ENCODE results near the gene ELOVL5.
"Not testable (repeated sequence)": the region's sequence is repeated elsewhere in the genome, so short reads cannot be mapped to it uniquely, and the experiment has no call there.

The ELOVL5 gene

DNA sequence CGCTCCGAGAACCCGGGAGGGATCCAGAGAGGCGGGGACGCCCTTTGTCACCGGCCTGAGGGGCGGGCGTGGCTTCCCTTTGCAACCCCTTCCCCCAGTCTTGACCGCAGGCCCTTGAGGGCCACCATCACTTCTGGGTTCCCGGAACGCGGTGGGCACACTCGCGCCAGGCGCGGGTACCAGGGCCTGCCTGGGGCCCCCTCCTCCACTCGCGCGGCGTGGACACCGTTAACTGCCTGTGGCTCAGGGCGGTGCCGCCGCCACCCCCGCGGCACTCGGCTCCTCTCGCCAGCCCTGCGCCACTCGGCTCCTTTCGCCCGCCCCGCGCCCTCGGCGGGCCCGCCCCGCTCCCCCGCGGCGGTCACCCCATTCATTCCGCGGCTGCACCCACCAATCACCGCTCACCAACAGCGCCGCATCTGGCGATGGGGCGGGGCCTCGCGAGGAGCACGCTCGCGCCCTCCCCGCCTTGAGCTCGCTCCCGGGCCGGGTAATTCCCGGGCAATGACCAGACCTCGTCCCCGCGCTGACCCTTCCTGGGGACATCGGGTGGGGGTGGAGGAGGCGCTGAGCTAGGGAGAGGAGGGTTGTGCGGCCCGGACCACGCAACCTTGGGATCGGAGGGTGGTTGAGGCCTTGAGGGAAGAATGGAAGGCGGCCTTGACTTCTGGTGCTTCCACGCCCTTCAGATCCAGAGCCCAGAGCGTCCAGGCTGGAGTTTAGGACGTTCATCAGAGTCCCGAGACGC lies 10.5 kb upstream of the ELOVL5 start:
- DNase-seq (ENCODE audit: low read depth in 2 of 2), result peak; percentile 82 to 90

DNA sequence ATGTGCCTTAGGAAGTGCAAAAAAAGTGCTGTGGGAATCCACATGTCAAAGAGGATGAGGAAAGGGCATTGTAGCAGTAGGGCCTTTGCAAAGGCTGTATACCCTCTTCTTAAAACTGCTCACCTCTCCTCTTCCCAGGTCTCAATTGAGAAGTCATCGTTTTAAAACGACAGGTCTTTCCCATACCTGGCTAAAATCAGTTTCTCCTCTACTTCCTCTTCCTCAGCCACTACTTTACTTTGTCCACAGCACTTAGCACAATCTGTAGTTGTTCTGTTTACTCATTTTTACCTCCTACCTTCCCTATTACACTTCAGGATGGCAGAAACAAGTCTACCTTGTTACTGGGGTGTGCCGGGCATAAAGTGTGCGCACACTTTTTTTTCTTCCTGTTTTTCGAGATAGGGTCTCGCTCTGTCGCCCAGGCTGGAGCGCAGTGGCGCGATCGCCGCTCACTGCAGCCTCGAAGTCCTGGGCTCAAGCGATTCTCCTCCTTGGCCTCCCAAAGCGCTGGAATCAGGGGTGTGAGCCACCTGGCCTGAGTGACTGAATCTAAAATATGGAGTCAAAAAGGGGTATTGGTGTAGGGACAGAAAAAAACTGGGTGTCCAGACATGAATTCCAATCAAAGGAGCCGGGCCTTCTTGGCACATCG lies 9.8 kb upstream of the ELOVL5 start:
- peak in 1 of 2 donors; percentile 5 for DNase-seq (ENCODE audit: low read depth in 2 of 2)

DNA sequence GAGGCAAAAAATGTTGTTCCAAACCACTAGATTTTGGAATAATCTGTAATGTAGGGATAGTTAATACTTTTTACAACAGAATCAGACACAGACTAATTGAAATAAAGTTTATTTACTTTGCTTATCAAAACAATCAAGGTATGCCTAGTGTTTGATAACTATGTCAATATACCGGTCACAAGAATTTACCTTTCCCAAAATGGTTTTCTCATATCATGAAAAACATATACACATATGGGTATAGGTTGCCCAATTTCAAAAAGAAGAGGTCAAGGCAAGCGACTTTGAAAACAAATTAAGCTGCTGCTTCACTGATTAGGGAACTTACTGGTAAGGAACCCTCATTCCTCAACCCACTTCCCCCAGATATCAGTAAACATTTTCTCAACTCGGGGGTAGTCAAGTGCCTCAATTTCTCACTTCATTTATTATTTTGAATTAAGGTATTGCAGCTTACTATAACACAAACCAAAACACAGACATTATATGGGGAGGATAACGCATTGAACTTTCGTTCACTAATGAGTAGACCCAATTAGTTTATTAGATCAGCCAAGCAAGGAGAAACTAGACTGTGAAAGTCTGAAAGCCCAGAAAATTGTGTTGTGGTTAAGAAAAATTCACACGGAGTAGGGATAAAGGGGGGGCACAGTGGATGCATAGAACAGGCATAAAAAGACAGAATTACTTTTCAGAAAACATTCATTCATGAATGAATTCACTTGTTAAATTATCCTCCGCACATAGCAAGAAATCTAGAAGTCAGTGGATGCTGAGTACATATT lies 9.0 kb upstream of the ELOVL5 start:
- DNase-seq (ENCODE audit: low read depth in 2 of 2), result no peak

DNA sequence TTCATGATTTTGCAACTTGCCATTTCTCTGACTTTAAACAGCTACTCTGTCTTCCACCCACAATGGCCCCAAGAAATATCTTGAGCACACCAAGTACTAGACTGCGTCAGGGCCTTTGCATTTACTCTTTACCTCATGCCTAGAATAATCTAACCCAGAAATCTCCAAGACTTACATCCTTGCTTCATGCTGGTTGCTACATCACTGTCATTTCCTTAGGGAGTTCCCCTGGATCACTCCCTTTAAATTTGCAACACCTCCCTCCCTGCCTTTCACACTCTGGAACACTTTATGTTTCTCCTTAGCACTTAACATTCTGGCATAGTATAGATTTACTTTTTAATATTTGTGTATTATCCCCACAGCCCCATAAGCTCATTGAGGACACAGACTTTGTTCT lies 4.9 kb upstream of the ELOVL5 start:
- DNase-seq (ENCODE audit: low read depth in 2 of 2), result no peak

DNA sequence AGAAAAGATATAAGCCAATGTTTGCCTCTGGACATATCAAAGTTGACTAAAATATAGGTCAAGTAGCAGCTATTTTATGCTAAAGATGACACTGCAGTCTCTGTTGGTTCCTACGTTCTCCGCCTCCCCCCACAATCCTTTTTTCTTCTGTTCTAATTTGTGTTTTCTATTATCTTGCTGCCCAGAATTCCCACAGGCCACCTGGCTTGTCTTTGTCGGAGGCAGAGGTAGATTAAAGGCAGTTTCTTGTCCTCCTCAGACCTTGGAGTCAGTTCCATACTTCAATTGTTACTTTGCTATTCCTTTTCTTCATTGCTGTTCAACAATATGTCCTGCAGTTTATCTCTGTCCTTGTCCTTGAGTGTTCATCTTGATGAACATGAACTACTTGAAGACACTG lies 3.6 kb upstream of the ELOVL5 start:
- no peak for DNase-seq (ENCODE audit: low read depth in 2 of 2)

DNA sequence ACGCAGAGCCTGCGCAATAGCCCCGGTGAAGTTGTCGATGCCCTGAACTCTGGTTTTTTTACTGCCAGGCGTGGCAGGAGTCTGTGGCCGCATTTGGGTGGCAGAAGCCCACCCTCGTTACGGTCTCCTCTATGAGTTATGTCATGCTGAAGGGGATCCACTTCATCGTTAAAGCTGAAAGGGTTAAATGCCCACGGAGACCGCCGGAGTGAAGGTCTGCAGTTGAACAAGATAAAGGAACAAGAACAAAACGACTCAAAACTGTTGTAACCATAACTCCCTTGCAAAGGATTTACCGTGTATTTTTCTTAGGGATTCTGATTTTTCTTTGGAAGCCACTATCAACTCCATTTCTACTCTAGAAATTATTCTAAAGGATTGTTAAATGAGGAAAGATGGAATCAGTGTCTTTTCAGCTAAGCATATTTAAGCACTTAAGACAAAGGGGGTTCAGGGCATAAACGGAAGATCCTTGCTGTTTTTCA lies 501 bp upstream of the ELOVL5 start:
- no peak for DNase-seq (ENCODE audit: low read depth in 2 of 2)

DNA sequence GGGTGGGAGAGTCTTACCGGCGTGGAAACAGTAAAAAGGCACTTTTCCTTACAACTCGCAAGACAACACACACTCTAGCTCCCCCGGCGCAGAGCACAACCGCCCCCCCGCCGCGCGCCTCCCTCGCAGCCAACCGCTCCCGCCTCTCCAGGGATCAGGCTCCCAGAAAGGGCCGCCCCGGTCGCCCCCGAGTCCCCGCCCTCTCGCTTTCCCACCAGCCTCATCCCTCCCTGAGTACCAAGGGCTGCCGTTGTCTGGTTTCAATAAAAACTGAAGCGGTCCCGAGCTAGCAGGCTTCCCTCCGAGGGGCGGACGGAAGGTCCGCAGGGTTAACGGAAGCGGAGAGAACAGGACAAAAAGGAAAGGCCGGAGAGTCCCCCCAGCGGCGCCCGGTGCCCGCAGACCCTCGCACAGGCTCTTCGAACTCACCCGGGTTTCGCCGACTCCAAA lies 804 bp downstream of the ELOVL5 start:
- peak; percentile 34 to 52 for DNase-seq (ENCODE audit: low read depth in 2 of 2)

DNA sequence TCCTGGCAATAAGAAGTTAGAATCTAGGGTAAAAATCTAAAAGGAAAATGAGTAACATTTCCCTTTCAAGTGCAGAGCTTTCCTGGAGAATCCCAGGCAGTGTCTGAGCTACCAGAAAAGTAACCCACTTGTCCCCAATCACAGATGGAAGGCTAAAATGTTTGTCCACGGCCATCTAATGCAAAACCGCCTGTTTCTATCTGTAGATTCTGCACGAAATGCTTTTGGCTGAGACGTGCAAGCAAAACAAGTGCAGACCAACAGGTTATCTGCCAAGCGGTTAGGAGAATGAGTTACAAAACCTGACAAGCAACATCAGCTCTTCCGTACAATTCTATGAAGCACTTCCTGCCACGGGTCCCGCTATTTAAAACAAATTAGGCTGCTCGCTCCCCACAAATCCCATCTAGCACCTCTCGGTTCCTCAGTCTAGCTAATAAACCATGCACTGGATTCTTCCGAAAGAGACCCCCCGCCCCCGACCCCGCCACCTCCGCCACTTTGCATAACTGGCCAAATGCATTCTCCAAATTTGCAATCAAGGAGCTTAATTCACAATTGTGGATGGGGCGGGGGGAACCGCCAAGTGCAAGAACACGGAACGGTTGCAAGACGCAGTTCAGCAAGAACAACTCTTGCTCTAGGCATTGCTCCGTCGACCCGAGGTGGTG lies 1.4 kb downstream of the ELOVL5 start:
- no peak for DNase-seq (ENCODE audit: low read depth in 2 of 2)

DNA sequence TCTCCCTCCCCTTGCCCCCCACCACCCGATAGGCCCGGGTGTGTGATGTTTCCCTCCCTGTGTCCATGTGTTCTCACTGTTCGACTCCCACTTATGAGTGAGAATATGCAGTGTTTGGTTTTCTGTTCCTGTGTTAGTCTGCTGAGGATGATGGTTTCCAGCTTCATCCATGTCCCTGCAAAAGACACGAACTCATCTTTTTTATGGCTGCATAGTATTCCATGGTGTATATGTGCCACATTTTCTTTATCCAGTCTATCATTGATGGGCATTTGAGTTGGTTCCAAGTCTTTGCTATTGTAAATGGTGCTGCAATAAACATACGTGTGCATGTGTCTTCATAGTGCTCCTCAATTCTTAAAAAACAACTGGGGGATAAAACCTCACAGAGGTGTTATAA lies 2.7 kb downstream of the ELOVL5 start:
- DNase-seq (ENCODE audit: low read depth in 2 of 2), result not testable (repeated sequence)

DNA sequence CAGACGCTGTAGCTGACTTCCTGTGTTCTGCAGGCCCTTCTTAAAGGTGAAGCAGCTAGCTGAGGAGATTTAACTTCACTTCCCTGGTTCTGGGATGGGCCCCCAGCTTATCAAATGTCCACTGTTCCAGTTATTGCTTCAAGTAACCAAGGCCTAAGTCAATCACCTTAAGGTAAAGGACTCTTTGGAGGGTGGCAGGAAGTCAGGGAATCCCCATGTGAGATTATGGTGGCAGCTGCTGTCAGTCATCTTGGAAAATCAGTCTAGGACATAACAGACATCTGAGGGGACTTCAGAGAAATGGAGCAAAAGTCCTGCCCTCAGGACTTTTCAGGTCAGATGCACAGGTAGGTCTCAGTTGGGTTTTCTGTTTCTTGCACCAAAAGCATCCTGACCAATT lies 3.8 kb downstream of the ELOVL5 start:
- DNase-seq (ENCODE audit: low read depth in 2 of 2), result no peak

DNA sequence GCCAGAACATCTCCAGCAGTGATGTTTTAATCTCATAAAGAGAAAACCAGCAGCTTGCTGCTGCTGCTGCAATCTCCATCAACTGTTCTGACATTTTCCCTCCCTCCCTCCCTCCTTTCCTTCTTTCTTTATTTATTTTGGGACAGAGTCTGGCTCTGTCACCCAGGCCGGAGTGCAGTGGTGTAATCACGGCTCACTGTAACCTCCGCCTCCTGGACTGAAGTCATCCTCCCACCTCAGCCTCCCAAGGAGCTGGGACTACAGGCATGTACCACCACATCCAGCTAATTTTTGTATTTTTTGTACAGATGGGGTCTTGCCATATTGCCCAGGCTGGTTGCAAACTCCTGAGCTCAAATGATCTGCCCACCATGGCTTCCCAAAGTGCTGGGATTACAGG lies 5.7 kb downstream of the ELOVL5 start:
- DNase-seq (ENCODE audit: low read depth in 2 of 2), result no peak

DNA sequence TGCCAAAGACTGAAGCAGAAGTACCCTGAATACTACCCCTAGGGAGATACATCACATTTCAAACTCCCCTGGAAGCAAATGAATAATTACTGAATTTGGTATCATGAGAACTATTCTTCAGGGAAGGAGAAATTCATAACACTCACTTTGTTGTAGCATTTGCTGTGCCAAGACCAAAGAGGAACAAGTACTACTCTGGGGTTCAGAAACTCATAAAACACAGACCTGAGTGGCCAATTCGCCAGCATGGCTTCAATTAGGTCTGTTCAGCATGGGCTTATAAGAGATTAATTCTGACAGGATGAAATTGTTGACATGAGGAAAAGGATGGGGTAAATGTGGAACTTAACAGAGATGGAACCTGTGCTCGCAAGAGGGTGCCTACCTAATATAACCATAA lies 6.5 kb downstream of the ELOVL5 start:
- DNase-seq (ENCODE audit: low read depth in 2 of 2), result no peak

DNA sequence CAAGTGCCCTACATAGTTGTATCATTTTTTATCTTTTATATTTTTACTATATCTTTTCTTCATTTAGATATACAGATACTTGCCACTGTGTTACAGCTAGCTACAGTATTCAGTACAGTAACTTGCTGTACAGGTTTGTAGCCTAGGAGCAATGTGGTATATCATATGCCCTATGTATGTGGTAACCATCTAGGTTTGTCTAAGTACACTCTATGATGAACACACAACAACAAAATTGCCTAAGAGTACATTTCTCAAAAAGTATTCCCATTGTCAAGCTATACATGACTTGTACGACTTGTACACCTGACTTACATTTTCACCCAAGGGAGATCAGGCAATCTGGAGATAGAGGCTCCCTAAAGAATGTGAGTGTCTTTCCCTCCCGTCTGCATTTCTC lies 8.2 kb downstream of the ELOVL5 start:
- DNase-seq (ENCODE audit: low read depth in 2 of 2), result no peak

DNA sequence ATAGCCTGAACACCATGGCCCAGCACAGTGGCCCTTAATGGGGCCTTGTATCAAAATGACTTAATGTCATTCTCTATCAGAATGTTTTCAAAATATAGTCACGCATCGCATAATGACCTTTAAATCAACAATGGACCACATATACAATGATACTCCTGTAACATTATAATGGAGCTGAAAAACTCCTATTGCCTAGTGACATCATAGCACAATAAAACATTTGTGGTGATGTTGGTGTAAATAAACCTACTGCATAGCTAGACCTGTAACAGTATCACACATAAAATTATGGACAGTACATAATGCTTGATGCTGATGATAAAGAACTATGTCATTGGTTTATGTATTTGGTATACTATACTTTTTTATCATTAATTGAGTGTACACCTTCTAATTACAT lies 9.3 kb downstream of the ELOVL5 start:
- no peak for DNase-seq (ENCODE audit: low read depth in 2 of 2)

DNA sequence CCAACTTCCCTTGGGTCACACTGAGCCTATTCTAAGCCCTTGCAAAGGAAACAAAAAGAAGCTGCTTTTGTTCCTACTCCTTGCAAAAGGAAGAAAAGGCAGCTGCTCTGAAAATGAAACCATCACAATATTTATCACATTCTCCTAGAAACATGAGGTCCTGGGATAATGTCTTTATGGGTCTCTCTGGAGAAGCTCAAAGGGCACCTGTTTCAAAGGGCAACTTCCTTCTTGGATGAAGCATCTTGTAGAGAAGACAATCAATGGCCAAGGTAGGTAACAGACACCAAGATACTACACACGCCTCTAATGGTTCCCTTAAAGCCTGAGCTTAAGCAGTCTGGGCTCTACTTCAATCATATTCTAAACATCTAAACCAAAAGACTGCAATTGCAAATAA lies 10.4 kb downstream of the ELOVL5 start:
- no peak for DNase-seq (ENCODE audit: low read depth in 2 of 2)

DNA sequence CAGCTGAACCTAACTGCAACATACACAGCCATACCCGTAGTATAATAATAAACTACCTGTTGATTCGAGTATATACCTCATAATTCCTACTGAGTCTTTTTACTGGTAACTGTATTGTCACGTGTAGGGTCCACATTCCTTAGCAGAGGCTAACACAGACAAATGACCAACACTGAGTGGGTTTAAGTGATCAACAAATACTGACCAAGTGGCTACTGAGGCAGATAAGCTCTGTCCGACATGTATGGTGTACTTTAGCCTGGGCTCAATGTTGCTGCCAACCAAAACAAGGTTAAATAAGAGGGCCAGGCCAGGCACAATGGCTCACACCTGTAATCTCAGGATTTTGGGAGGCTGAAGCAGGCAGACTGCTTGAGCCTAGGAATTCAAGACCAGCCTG lies 12.7 kb downstream of the ELOVL5 start:
- no peak for DNase-seq (ENCODE audit: low read depth in 2 of 2)

DNA sequence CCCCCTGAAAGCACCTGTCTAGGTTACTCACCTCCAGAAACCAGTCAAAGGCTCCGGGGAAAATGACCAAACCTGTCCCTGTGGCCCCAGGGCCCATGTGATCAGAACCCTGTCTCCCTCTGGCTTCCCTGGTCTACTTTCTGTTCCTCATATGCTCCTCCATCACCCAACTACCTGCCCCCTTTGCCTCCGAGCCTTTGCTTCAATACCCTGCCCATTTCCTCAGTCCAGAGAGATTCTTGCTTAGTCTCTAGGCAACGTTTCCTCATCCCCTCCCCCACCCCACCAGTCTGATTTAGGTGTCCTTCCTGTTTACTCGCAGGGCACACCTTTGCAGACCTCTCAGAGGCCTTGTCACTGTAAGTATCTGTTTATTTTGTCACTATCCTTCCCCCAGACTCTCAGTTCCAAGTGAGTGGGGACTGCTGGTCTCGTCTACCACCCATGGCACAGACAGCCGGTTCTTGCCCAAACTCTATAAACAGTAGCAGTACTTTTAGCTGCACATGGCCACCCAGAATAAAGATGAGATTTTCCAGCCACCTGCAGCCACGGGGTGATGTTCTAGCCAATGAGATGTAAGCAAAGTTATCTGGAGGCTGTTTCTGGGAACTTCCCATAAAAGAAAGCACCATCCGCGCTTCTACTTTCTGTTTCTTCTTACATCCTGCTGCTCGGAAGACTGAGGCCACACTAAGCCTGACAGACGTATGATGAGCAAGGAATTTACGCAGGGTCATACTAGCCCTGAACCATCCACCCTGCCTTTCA lies 13.3 kb downstream of the ELOVL5 start:
- peak; percentile 45 to 47 for DNase-seq (ENCODE audit: low read depth in 2 of 2)

DNA sequence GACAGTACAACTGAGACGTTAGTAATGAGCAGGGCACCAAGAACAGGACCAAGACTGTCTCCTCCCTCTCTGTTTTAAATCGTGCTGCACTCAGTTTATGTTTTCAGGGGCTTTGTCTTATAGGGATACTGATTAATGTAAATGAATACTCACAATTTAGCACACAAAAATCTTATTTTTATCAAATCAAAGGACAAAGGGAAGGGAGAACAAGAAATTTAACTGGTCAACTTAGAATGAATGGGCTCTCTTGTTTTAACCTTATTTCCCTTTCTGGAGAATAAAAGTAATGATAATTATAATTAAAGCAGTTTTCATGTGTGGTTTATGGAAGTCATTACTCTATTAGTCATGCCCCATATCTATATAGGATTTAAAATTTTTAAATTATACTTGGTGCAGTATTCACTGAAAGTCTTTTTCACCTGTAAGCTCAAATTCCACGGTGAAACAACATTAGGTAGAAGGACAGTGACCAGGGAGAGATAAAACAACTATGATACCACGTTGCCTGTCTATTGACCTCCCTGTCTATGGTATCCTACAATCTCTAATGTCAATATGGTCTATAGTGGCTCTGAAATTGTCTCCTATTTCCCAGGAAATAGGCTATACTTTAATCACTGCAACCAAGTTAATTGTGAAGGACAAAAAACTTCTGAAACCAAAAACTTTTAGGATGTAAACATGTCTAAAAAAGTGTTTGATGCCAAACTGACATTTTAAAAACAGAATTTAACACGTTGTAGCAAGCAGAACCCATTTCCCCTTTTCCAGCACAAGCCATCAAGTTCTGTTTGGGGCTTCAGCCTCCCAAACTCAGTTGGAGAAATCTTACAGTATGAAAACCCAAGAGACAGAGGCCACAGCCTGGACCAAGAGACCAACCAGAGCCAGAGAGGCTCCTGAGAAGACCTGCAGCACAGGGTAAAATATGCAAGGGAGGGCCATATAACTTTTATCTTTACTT lies 15.0 kb downstream of the ELOVL5 start:
- no peak for DNase-seq (ENCODE audit: low read depth in 2 of 2)

DNA sequence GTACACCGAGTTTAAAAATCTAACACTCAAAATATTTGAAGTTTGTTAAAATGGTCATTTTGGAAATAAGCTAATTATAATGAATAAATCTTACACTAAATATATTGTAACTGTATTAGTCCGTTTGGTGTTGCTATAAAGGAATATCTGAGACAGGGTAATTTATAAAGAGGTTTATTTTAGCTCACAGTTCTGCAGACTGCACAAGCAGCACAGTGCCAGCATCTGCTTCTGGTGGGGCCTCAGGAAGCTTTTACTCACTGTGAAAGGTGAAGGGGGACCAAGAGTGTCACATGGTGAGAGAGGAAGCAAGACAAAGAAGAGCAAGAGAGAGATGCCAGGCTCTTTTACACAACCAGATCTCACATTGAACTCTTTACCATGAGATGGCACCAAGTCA lies 17.1 kb downstream of the ELOVL5 start:
- no peak for DNase-seq (ENCODE audit: low read depth in 2 of 2)

DNA sequence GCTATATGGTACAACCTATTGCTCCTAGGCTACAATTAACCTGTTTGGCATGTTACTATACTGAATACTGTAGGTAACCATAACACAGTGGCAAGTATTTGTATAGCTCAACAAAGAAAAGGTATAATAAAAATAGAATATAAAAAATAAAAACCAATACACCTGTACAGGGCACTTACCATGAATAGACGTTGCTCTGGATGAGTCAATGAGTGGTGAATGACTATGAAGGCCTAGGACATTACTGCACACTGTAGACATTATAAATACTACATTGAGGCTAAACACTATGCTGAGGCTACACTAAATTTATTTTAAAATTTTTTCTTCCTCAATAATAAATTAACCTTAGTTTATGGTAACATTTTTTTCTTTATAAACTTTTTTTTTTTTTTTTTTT lies 18.6 kb downstream of the ELOVL5 start:
- DNase-seq (ENCODE audit: low read depth in 2 of 2), result no peak

All from stimulated activated CD4-positive, alpha-beta T cell treated with anti-CD3 and anti-CD28 coated beads, Interleukin-4, amount 100 ng/mL, for 48 hours (primary cell).